Right forelimb (tissue), 1 donor: ENCODE measurements around the gene MAP3K6.

Experiments
- DNase-seq: peaks from one replicate; pipeline ENCODE4 v3.0.0-alpha.2; 2018

MAP3K6 gene

DNA sequence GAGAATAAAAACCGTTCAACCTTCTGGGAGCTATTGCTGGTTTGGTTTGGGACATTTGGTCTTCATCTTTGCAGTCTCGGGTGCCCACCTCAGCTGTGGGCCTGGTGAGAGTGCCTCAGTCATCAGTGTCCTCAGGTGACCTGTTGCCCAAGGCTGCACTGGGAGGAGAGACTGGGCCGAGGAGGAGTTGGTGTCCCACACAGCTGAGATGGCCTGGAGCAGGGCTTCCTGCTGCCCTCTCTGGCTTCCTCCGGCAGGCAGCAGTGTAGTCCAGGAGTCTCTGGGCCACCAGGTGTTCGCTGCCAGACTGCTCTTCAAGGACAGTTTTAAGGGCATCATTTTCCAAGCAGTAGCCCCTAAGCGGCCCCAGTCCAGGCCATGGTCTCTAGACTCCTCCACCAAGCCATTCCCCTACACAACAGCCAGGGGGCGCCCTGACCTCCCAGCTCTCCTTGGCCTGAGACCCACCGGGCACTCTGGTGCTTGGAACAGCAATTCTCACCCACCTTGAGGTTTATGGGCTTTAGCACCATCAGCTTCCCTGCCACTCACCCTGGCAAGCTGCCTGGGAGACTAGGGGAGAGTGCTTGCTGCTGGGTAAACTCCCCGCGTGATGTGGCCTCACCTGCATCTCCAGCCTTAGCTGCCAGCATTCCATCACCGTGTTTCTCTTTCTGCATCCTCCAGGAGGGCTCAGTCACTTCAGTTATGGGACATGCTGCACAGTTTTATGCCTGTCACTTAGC is 34.1 kb downstream of the MAP3K6 start:
- peak; percentile 58 for DNase-seq

DNA sequence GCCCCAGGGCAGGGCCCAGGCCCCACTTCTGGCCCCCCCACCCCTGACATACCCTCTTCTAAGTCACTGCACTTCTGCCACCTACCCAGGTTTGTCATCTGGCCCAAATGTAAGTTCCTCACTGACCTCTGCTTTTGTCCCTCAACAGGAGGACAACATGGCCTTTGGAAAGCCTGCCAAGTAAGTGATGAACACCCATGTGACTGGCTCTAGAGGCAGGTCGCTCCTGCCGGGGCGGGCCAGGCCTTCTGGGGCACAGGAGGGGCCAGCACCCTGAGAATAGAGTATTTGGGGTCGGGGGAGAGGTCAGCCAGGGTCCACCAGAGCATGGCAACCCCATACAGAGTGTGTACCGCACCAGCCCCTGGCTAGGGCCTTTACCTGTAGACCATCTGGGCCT is 34.8 kb downstream of the MAP3K6 start:
- peak; percentile 29 for DNase-seq

DNA sequence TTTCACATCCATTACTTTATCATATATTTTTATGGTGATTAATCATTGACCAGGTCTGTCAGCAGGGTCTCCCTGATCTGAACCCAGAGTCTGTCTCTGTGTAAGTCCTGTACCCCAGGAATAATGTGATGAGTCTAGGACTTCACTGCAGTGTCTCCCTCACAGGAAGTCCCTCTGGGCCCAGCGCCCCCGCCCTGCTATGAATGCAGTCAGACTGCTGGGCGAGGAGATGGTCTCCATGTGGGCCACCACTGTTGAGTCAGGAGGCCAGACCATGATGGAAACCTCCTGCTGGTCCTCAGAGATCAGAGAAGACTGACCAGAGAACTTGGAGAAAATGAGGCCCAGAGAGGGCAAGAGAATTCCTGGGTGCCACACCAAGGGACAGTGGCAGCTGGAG is 35.3 kb downstream of the MAP3K6 start:
- DNase-seq: no peak

DNA sequence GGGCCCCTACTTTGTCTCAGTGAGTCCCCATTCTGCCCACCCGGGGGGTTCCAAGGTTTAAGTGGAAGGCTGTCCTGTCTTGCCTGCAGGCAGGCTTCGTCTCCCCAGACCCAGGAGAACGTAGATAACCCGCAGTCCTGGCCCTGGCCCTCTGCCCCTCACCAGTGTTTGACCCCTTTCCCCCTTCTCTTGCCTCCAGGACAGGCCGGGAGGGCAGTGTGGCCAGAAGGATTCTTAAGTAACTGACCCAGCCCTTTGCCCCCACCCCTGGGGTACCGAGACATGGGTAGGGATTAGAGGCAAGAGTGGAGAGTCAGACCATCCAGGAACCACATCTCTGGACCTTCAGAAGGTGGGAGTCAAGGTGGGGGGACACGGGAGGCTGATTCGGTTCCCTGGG is 36.0 kb downstream of the MAP3K6 start:
- DNase-seq: peak; percentile 15

DNA sequence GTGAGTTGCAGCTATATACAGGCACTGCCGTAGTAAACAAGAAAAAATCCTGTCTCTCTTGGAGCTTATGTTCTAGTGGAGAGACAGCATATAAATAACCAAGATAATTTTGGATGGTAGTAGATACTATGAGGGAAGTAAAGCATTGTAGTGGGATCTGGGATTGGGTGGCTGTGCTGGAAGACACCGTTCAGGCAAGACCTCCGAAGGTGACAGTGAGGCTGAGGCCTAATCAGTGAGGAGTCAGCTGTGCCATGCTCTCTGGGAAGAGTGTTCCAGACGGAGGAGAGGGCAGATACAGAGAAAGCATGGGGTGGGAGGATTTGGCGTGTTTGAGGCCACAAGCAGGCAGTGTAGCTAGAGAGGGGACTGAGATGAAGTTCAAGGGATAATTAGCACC is 38.8 kb downstream of the MAP3K6 start:
- no peak for DNase-seq

DNA sequence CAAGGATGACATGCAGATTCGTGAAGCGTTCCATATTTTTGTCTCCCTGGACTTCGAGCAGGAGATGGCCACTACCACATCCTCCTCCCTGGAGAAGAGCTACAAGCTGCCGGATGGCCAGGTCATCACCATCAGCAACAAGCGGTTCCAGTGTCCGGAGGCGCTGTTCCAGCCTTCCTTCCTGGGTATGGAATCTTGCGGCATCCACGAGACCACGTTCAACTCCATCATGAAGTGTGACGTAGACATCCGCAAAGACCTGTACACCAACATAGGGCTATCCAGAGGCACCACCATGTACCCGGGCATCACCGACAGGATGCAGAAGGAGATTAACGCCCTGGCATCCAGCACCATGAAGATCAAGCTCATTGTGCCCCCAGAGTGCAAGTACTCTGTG is 41.5 kb downstream of the MAP3K6 start:
- no peak for DNase-seq

DNA sequence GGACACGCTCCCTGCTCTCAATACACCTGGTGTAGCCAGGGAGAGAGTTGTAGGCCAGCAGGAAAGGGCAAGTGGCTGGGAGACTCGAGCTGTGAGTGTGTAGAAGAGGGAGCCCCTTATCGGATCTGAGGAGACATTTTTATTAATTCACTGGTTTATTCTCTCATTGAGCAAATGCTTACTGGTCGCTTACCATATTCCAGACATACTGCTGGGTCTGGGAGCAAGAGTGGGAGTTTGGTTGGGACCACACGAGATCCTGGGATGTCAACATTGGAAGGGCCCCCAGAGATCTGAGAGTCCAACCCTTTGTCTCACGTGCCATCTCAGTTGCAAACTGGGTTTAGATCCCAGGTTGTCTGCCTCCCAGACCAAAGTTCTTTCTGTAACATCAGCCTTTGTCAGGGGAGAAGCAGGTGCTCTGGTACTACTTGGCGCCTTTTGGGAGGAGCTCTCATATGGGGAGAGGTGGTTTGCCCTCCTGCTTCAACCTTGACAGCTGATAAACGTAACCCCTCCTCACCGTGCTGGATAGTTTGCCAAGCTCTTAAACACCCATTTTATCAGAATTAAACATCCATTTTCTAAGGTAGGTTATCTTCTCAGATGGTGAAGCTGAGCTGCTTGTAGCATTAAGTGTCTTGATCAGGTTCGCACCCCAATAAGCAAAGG is 44.1 kb downstream of the MAP3K6 start:
- DNase-seq: no peak

DNA sequence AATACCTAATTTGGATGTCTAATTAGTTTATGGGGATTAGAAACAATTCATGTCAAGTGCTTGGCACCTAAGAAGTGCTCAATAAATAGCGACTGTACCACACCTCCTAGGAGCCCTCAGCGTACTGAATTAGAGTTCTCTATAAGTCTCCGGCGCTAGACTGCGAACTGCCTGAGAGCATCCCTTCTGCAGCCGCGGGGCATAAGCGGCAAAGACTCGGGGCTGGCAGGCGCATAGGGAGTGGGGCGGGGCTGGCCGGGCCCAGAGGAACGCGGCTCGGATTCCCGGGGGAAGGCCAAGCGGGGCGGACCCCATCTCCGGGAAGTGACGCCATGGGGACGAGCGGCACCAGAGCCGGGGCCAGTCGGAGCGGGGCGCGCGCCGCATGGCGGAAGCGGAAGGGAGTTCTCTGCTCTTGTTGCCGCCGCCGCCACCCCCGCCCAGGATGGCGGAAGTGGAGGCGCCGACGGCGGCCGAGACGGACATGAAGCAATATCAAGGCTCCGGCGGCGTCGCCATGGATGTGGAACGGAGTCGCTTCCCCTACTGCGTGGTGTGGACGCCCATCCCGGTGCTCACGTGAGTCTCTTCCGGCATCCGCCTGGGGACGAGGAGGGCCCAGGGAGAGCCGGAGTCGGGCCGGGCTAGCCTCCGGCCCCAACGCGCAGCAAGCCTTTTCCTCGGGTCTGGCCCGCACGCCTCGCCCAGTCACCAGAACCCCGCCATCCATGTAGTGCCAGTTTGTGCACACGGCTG is 44.8 kb downstream of the MAP3K6 start, which contains the start of gene TMEM222:
Gene TMEM222 (plus strand): TSS at position 351 of the 756 bp plus-strand sequence. CDS start 35 bp downstream, at position 386.
- DNase-seq: peak; percentile 98

DNA sequence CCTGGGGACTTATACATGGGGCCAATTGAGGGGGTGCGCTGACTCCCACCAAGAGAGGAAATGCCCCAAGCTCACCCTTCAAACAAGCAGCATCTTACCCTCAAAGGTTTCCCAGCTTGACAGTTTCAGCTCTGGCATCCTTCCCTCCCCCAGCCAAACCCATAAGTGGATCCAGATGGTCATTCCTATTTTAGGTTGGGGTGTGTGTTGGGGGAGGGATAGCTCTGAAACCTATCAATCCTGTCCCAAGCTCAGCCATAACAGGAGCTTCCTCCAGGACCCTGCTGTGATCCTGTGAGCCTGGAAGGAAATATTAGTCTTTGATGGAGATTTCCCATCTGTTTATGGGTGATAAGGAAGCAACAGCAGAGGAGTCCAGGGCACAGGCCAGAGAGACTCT is 48.2 kb downstream of the MAP3K6 start:
- no peak for DNase-seq

DNA sequence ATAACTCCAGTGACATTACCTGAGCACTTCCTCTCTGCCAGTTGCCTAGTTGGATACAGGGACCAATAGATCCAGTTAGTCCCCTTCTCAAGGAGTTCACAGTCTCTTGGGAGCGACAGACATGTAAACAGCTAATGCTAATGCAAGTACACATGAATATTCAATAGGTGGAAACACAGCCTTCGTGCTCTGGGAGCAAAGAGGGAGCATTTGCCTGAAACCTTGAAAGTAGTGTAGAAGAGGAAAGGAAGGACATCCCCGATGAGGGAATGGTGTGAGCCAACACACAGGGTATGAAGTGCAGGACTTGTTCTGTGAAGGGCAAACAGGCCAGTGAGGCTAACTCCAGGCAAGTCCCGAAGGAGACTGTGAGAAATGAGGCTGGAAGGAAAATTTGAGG is 48.6 kb downstream of the MAP3K6 start:
- DNase-seq: no peak

DNA sequence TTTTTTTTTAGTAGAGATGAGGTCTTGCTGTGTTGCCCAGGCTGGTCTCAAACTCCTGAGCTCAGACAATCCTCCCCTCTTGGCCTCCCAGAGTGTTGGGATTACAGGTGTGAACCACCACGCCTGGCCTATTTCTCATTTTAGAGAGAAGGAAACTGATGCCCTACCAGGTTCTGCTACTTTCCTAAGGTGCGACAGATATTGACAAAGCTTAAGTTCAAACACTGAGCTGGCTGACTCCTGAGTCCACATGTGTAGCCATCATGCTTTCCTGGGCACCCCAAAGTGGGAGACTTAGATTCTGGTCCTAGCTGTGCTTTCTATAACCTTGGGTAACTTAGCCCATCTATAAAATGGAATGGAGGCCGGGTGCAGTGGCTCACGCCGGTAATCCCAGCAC is 49.9 kb downstream of the MAP3K6 start:
- no peak for DNase-seq

DNA sequence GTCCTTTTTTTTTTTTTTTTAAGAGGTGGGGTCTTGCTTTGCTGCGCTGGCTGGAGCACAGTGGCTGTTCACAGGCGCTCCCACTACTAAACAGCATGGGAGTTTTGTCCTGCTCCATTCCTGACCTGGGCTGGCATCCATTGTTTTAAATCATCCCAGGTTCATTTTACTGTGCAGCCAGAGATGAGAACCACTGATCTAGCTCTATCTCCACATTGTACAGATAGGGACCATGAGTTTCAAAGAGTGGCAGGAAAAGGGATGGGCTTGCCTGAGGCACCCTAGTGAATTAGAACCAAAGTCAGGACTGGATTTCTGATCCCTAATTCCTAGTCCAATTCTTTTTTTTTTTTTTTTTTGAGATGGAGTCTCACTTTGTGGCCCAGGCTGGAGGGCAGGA is 52.0 kb downstream of the MAP3K6 start:
- no peak for DNase-seq

DNA sequence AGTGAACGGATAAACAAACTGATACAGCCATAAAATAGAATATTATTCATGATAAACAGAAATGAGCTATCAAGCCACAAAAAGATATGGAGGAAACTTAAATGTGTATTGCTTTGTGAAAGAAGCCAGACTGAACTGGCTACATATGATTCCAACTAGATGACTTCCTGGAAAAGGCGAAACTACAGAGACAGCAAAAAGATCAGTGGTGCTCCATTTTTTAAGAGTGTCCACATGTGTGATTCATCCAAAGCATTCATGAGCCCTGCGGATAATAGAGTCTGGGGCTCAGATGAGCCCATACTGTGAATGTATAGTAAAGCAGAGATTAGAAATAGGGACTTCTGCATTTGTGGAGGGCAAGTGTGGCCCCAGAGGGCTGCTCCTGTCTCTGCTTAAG is 52.6 kb downstream of the MAP3K6 start:
- no peak for DNase-seq

DNA sequence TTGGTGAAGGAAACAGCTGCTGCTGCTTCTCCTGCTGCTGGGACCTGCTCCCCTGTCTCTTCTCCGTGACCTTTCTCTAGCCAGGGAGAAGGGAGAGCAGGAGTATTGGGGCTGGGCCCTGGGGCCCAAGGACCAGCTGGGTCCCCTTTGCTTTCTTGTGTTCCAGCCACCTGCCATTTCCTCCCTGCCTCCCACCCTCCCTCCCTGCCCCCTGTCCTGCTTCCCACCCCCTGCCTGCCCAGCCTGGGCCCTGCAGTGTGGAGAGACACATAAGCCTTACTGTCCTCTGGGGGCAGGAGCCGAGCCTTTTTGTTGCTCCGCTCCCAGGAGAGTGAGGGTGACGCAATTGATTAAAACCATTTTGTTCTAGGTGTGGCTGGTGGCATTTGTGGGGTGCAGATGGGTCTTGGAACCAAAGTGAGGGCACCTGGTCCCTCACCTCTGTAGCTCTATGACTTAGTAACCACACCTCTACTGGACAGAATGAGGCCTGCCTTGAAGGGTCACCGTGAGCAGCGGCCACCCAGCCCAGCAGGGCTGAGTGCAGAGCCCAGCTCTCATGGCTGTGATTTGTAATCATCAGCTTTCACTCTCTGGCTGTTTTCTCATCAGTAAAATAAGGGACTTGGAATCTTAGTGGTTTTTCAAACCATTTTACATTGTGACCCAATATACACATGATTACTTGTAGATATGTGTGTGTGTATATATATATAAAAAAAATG is 58.7 kb downstream of the MAP3K6 start:
- no peak for DNase-seq

DNA sequence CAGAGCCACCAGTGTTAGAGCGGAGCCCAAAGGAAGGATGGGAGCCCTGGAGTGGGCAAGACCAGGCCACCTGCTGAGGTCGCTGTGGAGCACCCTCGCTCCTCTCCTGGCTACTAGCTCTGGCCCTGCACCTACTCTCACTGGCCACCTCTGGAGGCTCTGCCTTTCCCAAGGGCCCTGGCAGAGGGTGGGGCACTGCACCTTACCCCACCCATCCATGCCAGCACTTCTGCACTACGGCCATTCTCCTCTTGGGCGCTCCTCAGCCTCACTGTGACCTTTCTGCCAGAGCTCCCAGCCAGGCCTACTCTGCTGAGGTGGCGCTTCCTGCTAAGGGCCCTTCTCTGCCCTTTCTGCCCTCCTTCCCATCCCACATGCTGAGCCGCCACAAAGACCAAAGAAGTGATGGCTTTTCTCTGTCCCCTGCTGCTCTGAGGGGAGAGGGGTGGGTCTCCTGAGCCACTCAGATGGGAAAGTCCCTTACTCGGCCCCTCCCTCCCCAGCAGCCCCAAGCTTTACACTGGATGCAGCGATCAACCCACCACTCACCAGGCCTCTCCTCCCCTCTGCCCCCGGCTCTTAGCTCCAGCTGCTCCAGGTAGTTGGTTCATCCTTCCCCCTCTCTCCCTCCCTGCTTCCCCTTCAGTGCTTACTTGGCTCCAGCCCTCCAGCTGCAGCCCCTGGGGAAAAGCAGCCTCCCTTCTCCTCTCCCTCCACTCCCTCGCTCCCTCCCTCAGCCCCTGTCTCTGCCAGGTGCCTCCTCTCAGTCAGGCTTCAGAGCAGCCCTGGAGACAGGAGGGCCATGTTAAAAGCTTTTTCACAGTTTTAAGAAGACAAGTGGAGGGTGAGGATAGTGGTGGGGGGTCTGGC is 59.6 kb downstream of the MAP3K6 start:
- DNase-seq: no peak

DNA sequence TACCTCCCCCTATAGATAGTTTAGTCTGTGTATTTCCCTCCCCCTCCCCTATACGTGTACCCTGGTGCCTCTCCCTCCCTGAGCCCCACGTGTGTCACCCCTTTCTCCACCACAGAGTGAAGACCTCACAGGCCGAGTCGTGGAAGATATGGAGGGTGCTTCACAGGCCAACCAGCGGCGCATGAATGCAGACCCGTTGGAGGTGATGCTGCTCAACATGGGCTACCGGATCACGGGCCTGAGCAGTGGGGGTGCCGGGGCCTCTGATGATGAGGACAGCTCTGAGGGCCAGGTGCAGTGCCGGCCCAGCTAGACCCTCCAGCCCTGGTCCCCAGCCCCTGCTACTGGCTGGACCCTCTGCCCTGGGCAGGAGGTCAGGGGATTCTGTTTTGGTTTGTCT is 60.7 kb downstream of the MAP3K6 start:
- no peak for DNase-seq
